GM18868 (cell line): ENCODE measurements around the gene CD163.
A peak's percentile ranks its signal among the peaks of the same experiment; 100 is the strongest.
"Not testable (repeated sequence)": the region's sequence is repeated elsewhere in the genome, so short reads cannot be mapped to it uniquely, and the experiment has no call there.

Experiments used
- ATAC-seq: cut with Tn5 transposase; IDR thresholded peaks from one replicate; pipeline ENCODE4 v1.9.1; 2021; ENCODE audit warnings: mild to moderate bottlenecking, moderate library complexity; ENCODE audit not compliant: unreplicated experiment

The CD163 gene

DNA sequence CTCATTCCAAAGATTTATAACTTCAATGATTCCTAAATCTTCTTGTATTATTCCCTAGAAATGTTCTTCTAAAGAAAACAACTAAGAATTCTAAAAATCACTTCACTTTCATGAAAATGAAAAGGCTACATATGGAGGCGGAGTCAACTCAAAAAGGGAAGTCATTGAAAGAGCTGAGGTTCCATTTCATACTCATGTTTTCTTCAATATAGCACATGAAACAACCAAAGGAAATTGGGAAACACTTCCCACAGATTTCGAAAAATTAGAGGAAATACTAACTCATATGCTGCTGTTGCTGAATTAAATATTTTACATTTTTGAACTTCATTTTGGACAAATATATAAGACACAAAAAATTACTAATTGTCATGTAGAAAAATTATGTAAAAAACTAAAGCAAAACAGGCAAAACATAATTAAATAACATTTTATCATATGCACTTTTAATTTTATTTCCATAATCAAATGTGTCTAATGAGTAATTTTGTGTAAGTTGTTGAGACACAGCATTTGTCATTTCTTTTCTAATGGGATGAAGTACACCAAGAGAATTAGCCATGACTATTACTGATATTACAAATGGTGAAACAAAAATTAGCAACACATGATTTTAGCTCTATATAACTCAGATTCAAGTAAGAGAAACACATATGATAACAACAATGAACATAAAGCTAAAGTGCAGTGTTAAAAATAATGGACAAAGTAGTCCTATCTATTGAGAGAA, at the start of gene CD163:
Gene CD163 (minus strand): TSS at position 92 of the 730 bp plus-strand sequence. CDS start 87 bp downstream, at position 5.
- ATAC-seq: no peak

DNA sequence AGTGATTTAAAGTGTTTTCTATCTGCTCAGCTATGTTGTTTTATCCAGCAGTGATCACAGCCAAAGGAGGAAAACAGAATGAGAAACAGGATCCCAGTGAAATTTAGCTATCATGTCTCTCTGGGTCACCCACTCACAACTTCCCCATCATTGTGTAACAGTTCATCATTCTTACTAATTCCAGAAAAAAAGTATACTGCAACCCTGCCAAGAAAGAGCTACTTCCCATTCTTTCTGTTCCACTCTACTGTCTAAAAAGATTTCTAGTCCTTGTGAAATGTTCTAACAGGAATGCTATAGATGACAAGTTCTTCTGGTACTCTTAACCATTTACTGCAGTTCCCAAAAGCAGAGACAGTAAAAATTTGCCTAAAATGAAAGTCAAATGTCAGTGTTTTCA, 39.2 kb upstream of the CD163 start:
- ATAC-seq: no peak

DNA sequence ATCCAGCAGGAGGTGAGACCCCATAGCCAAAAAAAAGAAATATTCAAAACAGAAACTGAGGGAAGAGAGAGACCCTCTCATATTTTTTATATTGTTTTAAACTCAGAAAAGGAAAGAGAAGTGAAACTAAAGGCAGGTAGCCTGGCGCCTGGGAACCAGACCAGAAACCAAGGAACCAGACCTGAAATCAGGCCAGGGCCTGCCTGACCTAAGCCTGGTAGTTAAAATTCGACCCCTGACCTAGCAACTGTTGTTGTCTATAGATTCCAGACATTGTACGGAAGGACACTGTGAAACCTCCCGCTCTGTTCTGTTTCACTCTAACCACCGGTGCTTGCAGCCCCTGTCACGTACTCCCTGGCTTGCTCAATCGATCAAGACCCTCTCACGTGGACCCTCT, 38.5 kb upstream of the CD163 start:
- no peak for ATAC-seq

DNA sequence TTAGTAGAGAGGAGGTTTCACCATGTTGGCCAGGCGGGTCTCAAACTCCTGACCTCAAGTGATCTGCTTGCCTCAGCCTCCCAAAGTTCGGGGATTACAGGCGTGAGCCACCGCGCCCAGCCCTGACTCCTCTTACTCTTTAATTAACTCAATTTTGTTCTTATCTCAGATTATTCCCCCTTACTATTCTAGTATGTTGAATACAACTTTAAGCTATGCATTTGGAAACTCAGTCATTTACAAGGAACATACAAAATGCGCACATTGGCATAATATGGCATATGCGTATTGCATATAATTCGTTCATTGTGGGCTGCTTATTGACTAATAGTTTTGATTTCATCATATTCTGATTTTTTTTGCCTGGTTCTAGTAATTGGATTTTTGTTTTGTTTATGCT, 10.8 kb upstream of the CD163 start:
- ATAC-seq: no peak

DNA sequence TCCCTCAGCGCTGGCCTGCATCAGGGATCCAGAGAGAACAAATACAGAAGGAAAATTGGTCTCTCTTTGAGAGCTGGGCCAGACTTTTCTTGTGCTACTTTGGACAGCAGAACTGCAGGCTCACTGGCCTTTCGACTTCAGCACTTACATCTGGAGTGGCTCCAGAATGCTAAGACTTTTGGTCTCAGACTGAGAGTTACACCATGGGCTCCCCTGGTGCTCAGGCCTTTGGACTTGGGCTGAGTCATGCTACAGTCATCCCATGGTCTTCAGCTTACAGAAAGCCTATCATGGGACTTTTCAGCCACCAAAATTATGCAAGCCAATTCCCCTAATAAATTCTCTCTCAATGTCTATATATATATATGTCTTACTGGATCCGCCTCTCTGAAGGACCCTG, 9.0 kb upstream of the CD163 start:
- ATAC-seq: no peak

DNA sequence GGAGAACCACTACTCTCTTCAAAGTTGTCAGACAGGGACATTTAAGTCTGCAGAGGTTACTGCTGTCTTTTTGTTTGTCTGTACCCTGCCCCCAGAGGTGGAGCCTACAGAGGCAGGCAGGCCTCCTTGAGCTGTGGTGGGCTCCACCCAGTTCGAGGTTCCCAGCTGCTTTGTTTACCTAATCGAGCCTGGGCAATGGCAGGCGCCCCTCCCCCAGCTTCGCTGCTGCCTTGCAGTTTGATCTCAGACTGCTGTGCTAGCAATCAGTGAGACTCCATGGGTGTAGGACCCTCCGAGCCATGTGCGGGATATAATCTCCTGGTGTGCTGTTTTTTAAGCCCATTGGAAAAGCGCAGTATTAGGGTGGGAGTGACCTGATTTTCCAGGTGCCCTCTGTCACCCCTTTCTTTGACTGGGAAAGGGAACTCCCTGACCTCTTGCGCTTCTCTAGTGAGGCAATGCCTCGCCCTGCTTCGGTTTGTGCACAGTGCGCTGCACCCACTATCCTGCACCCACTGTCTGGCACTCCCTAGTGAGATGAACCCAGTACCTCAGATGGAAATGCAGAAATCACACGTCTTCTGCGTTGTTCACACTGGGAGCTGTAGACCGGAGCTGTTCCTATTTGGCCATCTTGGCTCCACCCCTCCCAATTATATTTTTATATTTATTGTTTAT, 6.4 kb upstream of the CD163 start:
- not testable (repeated sequence) for ATAC-seq

DNA sequence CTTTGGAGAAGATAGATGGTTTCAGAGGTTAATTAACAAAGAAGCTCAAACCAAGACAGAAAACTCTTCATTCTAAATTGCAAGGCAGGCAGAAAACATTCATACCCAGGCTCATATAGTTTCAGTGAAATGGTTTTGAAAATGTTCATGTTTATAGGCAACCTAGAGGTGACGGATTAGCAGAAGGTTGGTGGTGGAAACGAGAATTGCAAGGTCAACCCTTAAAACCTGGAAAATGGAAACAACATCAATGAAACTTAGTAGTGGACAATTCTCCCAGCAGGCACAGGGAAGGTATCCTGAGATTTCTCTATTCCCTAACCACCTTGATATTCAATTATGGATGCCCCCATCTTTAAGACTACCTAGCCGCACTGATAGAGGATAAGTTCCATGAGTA, 965 bp downstream of the CD163 start:
- ATAC-seq: no peak

DNA sequence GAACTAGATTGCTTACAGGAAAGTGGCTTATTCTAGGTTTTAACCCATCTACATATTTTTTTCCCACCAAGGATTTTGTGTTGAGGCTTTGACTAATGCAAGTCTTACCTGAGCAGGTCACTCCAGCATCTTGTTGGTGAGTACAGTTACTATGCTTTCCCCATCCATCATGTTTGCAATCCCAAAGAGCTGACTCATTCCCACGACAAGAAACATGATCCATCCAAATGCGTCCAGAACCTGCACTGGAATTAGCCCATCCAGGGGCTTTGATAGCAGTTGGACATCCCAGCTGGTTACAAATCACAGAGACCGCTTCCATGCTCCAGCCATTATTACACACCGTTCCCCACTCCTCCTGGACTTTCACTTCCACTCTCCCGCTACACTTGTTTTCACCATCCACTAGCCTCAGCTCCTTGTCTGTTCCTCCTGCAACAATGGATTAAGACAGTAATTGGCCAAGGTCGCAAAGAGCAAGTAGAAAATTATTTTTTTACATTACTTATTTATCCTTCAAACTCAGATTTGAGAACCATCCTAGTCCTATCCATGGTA, 2.5 kb downstream of the CD163 start:
- ATAC-seq: no peak

DNA sequence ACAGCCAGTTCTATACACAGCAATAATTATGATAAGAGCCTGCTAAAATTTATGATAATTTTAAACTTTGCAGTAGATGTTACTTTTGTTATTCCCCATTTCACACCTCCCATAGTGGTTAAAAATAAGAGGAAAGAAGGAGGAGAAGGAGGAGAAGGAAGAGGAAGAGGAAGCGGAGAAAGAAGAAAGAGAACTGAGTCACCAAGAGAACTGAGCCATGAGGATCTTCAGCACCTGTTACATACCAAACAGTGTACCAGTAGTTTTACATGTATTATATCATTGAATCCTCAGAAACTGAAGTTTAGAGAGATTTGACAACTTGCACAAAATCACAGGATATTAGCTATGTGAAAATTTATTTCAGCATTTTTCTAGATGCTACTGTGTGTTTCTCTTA, 3.9 kb downstream of the CD163 start:
- no peak for ATAC-seq

DNA sequence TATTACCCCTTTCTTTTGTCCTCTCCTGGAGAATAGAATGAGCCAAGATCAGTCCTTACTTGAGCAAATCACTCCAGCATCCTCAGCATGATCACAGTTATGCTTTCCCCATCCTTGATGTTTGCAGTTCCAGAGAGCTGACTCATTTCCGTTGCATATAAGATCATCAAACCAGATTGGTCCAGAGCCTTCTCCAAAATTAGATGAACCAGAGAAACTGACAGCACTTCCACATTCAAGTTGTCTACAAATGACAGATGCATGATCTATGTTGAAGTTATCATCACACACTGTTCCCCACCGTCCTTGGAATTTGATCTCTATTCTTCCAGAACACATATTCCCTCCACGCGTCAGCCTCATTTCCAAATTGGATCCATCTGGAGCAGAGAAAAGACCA, 4.8 kb downstream of the CD163 start:
- no peak for ATAC-seq

DNA sequence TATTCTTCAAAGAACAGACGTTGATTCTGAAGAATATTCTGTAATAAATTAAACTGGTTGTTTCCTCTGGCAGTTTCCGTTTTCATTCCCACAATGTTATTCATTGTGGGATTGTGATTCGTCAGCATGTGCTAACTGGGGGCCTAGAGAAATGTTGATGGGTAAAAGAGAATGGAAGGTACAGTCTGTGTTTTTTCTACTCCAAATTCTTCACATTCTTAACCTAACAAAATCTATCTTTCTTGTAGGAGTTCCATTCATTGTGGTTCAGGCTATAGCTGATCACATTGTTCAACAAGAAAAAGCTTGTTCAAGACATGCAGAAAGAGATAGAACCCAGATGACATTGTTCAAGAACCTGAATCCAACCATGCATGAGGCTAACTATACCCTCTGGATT, 5.9 kb downstream of the CD163 start:
- no peak for ATAC-seq

DNA sequence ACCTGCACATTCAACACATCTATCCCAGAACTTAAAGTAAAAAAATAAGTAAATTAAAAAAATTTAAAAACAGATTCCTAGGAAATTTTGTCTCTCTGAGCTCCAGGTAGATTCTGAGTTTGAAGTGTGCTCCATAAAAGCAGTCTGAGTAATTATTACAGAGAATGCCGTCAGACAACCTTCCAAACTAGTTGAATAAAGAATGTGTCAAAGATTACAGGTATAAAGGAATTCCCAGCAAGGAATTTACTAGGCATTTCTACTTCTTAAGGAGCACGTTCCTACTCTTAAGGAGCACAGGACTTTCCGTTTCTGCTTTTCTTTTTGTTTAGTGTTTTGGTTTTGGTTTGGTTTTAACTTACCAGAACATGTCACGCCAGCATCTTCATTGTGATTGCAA, 7.1 kb downstream of the CD163 start:
- no peak for ATAC-seq

DNA sequence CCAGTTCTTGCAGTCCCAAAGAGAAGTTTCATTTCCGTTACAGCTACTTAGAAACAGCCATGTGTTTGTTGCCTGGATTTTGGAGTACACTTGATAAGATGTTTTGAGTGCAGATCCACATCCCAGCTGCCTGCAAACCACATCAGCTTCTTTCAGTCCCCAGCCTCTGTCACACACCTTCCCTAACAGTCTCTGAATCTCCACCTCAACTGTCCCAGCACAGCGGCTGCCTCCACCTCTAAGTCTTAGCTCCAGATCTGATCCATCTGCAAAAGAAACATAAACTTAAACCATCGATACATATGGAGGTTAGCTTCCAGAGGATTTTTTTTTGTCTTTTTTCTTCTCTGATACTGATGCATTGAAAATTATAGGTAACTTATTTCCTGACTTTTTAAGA, 8.4 kb downstream of the CD163 start:
- ATAC-seq: no peak

DNA sequence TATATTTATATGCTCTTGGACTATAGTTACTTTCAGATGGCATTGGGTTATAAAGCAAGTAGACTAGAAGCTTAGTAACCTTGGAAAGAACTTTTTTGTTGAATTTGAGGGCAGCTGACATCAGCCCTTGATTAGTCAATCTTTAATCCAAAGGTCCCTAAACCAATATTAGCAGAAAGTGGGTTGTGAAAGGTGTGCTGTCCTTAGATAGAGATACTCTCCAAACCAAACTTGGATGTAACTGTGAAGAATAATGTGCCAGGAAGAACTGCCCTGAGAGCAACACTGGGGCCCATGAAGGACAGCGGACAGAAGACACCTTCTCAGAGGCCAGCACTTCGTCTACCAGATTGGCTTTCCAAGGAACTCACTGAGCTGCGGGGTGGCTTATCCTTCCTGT, 10.6 kb downstream of the CD163 start:
- no peak for ATAC-seq

DNA sequence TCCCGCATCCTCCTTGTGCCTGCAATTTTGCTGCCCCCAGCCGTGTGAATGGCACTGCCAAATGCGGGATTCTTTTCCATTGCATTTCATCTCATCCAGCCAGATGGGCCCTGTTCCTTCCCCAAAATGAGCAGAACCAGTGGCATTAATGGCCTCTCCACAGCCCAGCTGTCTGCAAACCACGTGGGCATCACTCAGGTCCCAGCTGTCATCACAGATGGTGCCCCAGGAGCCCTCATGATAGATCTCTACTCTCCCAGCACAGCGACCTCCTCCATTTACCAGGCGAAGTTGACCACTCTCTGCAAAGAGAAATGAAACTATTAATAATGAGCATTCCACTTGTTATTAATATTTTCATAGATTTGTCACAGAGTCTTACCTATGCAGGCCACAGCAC, 17.1 kb downstream of the CD163 start:
- no peak for ATAC-seq

DNA sequence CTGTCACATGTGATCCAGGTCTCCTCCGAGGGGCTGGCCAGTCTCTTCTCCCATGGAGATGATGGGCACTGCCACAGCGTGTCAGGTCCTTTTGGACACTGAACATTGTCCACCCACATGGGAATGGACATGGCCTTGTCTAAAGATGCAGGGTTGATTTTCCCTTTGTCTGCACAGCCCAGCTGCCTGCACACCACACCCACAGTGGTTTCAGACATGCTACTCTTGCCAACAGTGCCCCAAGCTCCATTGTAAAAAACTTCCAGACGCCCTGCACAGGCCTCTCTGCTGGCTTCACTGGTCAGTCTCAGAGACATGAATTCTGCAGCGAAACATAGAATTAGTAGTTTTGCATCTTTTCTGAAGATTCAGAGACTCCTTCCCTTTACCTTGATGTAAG, 18.5 kb downstream of the CD163 start:
- no peak for ATAC-seq

DNA sequence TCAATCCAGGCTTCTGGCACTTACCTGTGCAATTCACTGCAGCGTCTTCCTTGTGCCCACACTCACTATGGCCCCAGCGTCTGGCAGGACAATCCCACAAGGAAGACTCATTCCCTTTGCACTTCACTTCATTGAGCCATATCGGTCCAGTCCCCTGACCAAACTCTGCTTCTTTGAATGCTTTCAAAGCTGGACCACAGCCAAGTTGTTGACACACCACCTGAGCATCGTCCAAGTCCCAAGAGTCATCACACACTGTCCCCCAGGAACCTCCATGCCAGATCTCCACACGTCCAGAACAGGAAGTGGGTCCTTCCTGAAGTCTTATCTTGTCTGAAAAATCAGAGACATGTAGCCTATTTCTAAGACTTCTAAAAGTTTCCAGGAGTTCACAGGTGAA, 20.2 kb downstream of the CD163 start:
- no peak for ATAC-seq

DNA sequence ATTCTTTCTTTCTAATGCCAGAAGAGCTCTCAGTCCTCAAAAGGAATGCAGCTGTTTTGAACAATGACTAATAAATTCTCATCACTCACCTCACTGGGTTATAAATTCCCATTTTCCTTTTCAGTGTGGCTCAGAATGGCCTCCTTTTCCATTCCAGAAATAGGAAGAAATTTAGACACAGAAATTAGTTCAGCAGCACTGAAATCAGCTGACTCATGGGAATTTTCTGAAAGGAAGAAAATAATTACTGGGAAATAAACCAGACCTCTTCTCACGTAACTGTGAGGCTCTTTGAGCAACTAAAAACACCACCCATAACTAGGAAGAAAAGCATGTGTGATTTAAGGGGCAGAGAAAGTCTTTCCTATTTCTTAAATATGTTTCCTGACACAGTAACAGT, 23.8 kb downstream of the CD163 start:
- ATAC-seq: no peak

DNA sequence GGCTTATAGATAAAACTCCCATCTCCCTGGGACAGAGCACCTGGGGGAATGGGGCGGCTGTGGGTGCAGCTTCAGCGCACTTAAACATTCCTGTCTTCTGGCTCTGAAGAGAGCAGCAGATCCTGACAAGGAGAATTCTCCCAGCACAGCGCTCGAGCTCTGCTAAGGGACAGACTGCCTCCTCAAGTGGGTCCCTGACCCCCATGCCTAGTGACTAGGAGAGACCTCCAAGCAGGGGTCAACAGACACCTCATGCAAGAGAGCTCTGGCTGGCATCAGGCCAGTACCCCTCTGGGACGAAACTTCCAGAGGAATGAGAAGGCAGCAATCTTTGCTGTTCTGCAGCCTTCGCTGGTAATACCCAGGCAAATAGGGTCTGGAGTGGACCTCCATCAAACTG, 31.5 kb downstream of the CD163 start:
- ATAC-seq: no peak

DNA sequence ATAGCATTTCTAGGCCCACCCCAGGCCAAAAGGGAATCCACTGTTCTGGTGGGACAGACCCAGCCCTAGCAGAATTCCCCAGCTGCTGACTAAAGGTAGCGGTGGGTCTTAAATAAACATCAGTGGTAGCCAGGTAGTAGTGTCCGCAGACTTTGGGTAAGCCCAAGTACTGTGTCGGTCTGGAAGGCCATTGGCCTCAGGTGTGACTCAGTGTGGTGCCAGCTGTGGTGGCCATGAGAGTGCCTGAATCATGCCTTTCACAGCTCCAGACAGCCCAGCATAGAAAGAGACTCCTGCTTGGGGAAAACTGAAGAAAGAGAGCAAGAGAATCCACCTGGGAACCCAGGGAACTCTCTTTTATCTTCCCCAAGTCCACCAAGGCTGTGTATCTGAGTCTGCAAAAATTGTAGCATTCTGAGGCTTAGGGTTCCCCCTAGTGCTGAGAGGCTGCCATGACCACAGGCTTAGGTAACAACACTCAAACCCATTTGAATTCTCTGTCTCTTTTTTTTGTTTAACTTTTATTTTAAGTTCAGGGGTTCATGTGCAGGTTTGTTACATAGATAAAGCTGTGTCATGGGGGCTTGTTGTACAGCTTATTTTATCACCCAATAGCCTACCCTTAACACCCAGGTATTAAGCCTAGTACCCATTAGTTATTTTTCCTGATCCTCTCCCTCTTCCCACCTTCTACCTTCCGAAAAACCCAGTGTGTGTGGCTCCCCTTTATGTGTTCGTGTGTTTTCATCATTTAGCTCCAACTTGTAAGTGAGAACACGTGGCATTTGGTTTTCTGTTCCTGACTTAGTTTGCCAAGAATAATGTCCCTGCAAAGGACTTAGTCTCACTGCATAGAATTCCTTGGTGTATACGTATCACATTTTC, 43.0 kb downstream of the CD163 start:
- ATAC-seq: peak; percentile 59

DNA sequence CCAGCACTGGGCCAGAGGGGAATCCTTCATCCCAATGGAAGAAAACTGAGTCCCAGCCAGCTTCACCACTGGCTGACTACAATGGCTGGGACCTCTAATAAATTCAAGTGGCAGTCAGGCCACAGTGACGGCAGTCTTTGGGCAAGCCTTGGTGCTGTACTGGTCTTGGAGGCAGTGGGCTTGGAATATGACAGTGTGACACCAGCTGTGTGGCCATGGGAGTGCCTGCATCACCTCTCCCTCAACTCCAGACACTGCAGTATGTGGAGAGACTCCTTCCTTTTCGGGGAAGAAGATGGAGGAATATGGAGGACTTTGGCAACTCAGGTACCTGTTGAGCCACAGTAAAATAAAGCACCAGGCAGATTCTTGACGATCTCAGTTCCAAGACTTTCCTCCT, 43.6 kb downstream of the CD163 start:
- no peak for ATAC-seq
